Epithelial cell of esophagus (primary cell): ENCODE data around the gene SMAD2.

Source experiments
- DNase-seq: peaks from one replicate; pipeline ENCODE4 v3.0.0; 2010; ENCODE audit warnings: low read depth
- H3K4me3 ChIP-seq: 2 replicates; pipeline ENCODE4 v1.5.1; 2011; ENCODE audit warnings: mild to moderate bottlenecking, low read length, control low read depth
- TF ChIP-seq, protein P1 (sequence below): IDR thresholded peaks from 2 replicates; pipeline ENCODE4 v1.5.1; 2011; ENCODE audit warnings: low read depth, mild to moderate bottlenecking, low read length, control low read depth, inconsistent platforms; ENCODE audit not compliant: insufficient read depth; ENCODE audit errors: missing control alignments

Gene SMAD2

DNA sequence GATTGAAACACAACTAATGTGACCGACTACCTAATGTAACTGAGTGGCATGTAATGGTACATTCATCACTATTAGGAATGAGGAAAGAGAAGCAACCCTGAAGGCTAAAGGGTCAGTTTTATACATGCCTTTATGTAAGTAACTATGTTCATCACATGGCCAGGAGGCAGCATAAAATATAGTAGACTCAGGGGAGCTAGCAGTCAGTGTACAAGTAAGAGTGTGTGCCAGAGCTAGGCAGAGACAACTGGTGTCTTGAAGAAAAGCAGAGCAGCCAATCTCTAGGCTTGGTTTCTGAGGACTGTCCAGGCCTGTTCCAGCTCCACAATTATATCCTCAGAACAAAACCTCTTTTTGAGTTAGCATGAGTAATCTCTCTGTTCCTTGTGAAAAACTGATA, 18.1 kb downstream of the SMAD2 start:
- H3K4me3 ChIP-seq: no peak overlapping the region
- TF ChIP-seq, protein P1, sequence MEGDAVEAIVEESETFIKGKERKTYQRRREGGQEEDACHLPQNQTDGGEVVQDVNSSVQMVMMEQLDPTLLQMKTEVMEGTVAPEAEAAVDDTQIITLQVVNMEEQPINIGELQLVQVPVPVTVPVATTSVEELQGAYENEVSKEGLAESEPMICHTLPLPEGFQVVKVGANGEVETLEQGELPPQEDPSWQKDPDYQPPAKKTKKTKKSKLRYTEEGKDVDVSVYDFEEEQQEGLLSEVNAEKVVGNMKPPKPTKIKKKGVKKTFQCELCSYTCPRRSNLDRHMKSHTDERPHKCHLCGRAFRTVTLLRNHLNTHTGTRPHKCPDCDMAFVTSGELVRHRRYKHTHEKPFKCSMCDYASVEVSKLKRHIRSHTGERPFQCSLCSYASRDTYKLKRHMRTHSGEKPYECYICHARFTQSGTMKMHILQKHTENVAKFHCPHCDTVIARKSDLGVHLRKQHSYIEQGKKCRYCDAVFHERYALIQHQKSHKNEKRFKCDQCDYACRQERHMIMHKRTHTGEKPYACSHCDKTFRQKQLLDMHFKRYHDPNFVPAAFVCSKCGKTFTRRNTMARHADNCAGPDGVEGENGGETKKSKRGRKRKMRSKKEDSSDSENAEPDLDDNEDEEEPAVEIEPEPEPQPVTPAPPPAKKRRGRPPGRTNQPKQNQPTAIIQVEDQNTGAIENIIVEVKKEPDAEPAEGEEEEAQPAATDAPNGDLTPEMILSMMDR: no peak
- DNase-seq: peak; percentile 59

DNA sequence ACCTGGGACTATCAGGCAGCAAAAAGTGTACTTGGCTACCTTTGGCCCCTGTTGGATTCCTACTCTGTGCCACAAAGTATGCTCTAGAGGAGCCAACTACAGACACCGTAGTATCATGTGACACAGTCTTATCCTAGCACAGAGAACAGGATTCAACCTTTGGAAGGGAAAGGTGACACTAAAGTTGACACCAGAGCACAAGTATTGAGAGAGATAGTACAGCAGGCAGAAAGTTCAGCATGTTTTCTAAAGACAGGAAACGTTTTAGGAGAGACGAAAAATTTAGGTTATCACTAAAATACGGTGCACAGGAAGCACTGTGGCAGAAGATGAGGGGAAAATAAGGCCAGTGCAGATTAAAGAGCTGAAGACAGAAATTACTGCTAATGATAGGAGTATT, 18.6 kb downstream of the SMAD2 start:
- TF ChIP-seq, protein P1: no peak
- no peak overlapping the region for H3K4me3 ChIP-seq
- no peak for DNase-seq

DNA sequence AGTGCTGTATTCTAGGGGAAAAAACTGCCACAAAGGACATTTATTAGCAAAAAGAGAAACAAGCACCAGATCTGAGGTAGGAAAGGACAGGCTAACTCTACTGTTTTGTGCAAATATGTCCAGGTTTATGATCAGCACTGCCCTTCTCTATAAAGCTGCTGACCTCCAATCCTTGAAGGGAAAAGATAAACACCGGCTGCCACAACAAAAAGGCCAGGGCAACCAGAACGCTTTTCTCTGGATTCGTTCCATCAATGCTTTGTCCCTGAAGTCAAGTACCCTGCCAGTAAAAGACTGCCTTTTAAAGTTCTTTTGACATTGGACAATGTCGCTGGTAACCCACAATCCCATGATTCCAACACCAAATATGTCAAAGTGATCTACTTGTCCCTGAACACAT, 21.0 kb downstream of the SMAD2 start:
- DNase-seq: no peak
- no peak overlapping the region for H3K4me3 ChIP-seq
- TF ChIP-seq, protein P1: no peak

DNA sequence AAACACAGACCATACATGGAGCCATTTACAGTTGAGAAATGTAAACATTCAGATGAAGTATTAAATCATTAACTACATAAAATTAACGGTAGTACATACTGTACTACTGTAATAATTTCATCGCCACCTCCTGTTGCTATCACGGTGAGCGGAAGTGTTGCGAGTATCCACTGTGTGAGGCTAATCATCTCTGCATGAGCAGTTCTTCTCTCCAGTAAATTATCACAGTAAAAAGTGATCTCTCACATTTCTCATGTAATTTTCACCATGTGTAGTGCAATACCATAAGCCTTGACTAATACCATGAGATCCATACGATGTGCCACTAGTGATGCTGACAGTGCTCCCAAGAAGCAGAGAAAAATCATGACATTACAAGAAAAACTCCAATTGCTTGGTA, 21.9 kb downstream of the SMAD2 start:
- no peak for DNase-seq
- TF ChIP-seq, protein P1: no peak
- no peak overlapping the region for H3K4me3 ChIP-seq

DNA sequence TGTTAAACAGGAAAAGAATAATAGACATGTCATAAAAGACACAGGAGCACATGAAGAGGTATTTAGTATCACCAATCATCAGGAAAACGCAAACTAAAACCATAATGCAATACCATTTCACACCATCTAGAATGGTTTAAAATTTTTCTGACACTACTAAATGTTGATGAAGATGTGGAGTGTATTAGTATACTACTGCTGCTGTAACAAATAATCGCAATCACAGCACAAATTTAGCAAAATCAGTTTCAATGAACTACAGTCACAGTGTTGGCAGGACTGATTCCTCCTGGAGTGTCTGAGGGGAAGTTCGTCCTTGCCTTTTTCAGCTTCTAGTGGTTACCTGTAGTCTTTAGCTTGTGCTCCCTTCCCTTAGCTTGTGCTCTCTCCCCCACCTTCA, 24.1 kb downstream of the SMAD2 start:
- DNase-seq: no peak
- TF ChIP-seq, protein P1: no peak
- H3K4me3 ChIP-seq: no peak overlapping the region

DNA sequence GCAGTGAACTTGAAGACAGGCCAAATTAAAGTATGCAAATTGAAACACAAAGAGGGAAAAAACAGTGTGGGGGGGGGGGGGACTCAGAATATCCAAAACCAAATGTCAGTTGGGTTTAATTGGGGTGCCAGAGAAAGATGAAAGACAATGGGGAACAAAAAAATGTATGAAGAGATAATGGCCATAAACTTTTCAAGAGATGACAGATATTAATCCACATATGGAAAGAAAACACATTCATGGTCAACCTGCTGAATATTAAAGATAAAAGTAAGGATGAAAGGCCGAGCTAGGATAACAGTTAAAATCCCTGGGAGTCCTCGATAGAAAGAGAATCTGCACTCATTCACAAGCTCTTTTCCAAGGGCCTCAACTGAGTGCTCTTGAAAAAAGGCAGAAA, 26.6 kb downstream of the SMAD2 start:
- H3K4me3 ChIP-seq: no peak overlapping the region
- TF ChIP-seq, protein P1: no peak
- DNase-seq: no peak

DNA sequence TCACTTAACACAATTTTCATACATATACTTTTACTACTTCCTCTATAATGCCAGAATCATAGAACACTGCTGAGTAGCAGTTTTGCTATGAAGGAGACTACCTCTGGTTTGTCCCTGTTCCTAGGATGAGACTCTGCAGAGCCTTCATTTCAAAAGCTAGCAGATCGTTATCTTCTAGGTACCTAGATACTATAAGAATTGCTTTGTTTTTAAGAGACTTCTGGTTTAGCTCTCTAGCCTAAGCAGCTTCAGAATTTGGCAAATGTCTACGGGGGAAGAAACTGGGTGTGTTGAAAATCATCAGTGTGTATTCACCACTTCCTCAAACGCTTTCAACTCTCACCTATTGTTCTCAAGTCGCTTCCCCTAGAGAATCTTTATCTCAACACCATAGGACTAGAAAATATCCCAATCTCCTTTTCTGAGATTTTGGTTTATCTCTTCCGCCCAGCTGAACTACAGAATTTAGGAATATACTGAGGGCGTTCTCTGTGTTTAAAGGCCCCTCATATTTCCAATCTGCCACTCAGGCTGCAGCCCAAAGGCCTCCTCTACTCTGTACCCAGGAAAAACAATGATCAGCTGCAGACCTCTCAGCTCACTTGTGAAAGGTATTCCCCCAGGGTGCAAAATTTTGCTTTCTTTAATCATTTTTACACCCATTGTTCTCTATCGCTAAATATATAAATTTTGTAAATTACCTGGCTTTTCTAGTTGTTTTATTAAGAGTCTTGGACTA, 28.7 kb downstream of the SMAD2 start:
- TF ChIP-seq, protein P1: no peak
- H3K4me3 ChIP-seq: no peak overlapping the region
- DNase-seq: no peak
